SK-N-MC (cell line): ENCODE data around the gene SV2C.

ENCODE experiments used
- EZH2 ChIP-seq: fragments of 200-600 bp; sonication (generic); IDR thresholded peaks from one replicate; pipeline ENCODE4 v1.6.1; 2017; ENCODE audit warnings: antibody characterized with exemption
- FOXP2 ChIP-seq: optimal IDR thresholded peaks from 2 replicates; pipeline ENCODE3; 2011; ENCODE audit warnings: mild to moderate bottlenecking, moderate library complexity; ENCODE audit not compliant: insufficient read depth; ENCODE audit errors: extremely low read length, control extremely low read depth
- POLR2AphosphoS5 ChIP-seq: IDR thresholded peaks from 2 replicates; pipeline ENCODE4 v1.6.1; 2012; ENCODE audit warnings: mild to moderate bottlenecking, low read depth, low read length, borderline replicate concordance

DNA sequence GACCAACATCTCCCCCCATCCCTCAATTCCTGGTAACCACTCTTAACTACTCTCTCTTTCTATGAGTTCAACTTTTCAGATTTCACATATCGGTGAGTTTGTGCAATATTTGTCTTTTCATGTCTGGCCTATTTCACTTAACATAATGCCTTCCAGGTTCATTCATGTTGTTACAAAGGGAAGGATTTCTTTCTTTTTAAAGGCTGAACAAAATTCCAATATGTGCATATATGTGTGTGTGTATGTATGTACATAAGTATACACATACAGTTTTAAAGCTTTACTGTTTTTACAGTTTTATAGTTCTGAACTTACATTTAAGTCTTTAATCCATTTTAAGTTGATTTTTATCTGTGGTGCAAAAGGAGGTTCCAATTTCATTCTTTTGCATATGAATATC, 130.7 kb downstream of the SV2C start:
- TF ChIP-seq EZH2 (no peak), POLR2AphosphoS5 (no peak), FOXP2 (no peak)
